Measurements from ENCODE around the gene PFDN5. TPM values are rescaled to one million over a fixed set of nuclear protein-coding genes. Genes with fewer than 3 reads are reported as not detected.
A peak's percentile ranks its signal among the peaks of the same experiment; 100 is the strongest.

The PFDN5 gene
- total and polyA plus RNA-seq, 9 of the 15 experiments (the other 6 are each of a cell fraction or from before 2014, with no cell fraction given) = 361 to 1,636 (median 742) TPM

DNA sequence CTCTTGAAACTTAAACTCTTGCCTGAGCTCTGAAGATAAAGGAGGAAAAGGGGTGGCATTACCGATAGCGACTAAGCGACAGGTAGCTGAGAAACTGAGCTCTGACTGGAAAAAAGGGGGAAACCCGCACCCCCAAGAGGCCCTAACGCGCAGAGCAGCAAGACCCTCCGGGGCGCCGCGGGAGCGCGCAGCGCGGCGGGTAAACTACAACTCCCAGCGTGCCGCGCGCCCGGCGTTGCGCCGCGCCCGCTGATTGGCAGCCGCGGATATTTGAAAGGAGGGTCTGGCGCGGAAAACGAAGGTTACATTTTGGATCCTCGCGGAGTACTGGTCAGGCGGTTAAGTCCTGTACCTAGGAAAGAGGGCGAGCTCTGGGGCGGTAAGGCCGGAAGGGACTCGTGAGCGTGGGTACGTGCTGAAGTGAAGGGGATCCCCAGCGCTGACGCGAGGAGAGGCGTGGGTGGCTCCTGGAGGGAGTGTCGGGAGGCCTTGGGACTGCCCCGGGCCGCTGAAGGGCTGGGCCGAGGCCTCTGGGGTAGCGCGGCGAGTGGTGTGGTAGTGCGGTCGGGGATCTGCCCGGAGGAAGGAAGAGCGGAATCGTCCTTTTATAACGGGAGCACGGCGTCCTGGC is 27.2 kb upstream of the PFDN5 start, which contains the start of gene ESPL1 (continued):
- 0 out of 2 replicates have a peak, but pooled peaks have one; percentile 53 for TF ChIP-seq OTX1 (CRISPR knock-in tag; IDR thresholded peaks at IDR 0.05)
- TF ChIP-seq, protein P1, sequence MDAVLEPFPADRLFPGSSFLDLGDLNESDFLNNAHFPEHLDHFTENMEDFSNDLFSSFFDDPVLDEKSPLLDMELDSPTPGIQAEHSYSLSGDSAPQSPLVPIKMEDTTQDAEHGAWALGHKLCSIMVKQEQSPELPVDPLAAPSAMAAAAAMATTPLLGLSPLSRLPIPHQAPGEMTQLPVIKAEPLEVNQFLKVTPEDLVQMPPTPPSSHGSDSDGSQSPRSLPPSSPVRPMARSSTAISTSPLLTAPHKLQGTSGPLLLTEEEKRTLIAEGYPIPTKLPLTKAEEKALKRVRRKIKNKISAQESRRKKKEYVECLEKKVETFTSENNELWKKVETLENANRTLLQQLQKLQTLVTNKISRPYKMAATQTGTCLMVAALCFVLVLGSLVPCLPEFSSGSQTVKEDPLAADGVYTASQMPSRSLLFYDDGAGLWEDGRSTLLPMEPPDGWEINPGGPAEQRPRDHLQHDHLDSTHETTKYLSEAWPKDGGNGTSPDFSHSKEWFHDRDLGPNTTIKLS (IDR thresholded peaks at IDR 0.05; ENCODE audit: borderline replicate concordance, low read depth) = peak; percentile 81
- TF ChIP-seq ZBTB8A (IDR thresholded peaks at IDR 0.05; ENCODE audit: partially characterized antibody) = no peak
- no peak for TF ChIP-seq TRIM25 (IDR thresholded peaks at IDR 0.05; ENCODE audit: borderline replicate concordance)
- TF ChIP-seq MCM7 (IDR thresholded peaks at IDR 0.05) = no peak
- TF ChIP-seq ZNF24 (IDR thresholded peaks at IDR 0.05) = peak; percentile 23; the same call in 1 of the 2 replicates
- peak; percentile 93 for TF ChIP-seq EP400 (IDR thresholded peaks at IDR 0.05)
- peak; percentile 62 for TF ChIP-seq SMARCA4 (IDR thresholded peaks at IDR 0.05)
- TF ChIP-seq ERF (CRISPR knock-in tag; IDR thresholded peaks at IDR 0.05) = 0 out of 2 replicates have a peak, but pooled peaks have one; percentile 52
- TF ChIP-seq CBX3 (IDR thresholded peaks at IDR 0.05; ENCODE audit: borderline replicate concordance in 1 of 2, low read length in 2 of 2) = peak in 1 of 2 experiments; percentile 26; a peak in 1 of 3 replicates
- TF ChIP-seq HCFC1 (IDR thresholded peaks at IDR 0.05; ENCODE audit: low read depth, low read length) = peak; percentile 96
- TF ChIP-seq, protein P2, sequence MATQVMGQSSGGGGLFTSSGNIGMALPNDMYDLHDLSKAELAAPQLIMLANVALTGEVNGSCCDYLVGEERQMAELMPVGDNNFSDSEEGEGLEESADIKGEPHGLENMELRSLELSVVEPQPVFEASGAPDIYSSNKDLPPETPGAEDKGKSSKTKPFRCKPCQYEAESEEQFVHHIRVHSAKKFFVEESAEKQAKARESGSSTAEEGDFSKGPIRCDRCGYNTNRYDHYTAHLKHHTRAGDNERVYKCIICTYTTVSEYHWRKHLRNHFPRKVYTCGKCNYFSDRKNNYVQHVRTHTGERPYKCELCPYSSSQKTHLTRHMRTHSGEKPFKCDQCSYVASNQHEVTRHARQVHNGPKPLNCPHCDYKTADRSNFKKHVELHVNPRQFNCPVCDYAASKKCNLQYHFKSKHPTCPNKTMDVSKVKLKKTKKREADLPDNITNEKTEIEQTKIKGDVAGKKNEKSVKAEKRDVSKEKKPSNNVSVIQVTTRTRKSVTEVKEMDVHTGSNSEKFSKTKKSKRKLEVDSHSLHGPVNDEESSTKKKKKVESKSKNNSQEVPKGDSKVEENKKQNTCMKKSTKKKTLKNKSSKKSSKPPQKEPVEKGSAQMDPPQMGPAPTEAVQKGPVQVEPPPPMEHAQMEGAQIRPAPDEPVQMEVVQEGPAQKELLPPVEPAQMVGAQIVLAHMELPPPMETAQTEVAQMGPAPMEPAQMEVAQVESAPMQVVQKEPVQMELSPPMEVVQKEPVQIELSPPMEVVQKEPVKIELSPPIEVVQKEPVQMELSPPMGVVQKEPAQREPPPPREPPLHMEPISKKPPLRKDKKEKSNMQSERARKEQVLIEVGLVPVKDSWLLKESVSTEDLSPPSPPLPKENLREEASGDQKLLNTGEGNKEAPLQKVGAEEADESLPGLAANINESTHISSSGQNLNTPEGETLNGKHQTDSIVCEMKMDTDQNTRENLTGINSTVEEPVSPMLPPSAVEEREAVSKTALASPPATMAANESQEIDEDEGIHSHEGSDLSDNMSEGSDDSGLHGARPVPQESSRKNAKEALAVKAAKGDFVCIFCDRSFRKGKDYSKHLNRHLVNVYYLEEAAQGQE (IDR thresholded peaks at IDR 0.05; ENCODE audit: borderline replicate concordance) = peak; percentile 63
- TF ChIP-seq, protein P2 (CRISPR knock-in tag; IDR thresholded peaks at IDR 0.05; ENCODE audit: low read depth) = 0 out of 2 replicates have a peak, but pooled peaks have one; percentile 59
- peak; percentile 80 for TF ChIP-seq POLR2G (IDR thresholded peaks at IDR 0.05; ENCODE audit: low read depth, low read length)
- TF ChIP-seq SIX5 (IDR thresholded peaks at IDR 0.05; ENCODE audit: borderline replicate concordance in 1 of 2, insufficient read depth in 1 of 2, low read depth in 1 of 2, low read length in 2 of 2) = peak; percentile 76 to 82; a peak in 3 of 4 replicates
- no peak for TF ChIP-seq ZNF699 (CRISPR knock-in tag; IDR thresholded peaks at IDR 0.05; ENCODE audit: insufficient replicate concordance)
- peak; percentile 90 to 95; a peak in 3 of 4 replicates for TF ChIP-seq SIN3A (IDR thresholded peaks at IDR 0.05; ENCODE audit: borderline replicate concordance in 2 of 2, control insufficient read depth in 1 of 2, low read depth in 2 of 2, low read length in 2 of 2)

Measured in K562 (cell line).